Ammon's horn (tissue), 1 donor: ENCODE measurements around the gene MTMR3.
A peak's percentile ranks its signal among the peaks of the same experiment; 100 is the strongest.

Experiments used
- DNase-seq: peaks from one replicate; pipeline ENCODE4 v3.0.0-alpha.2; 2016; ENCODE audit warnings: low spot score

MTMR3 gene

DNA sequence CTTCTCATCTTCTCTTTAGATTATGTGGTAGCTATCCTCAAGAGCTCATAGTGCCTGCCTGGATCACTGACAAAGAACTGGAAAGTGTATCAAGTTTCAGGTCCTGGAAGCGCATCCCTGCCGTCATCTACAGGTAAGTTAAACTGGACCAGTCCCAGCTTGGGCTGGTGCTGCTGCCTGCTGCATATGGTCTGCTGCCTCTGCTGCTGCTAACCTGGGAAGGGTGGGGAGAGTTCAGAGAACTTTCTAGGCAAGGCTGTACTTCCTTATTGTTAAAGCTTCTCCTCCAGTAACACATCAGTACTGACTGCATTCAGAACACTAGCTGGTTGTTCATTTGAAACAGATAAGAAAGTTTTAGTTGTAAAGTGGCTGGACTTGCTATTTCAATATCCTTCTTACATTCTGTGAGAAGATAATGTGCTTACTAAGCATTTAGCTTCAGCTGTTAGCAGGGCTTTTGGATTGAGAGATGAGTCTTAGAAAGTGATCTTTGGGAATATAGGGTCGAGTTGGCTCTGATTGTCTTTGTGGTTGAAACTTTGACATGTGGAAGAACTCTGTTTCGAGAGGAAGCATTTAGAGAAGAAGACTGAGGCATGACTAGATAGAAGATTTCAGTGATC, 120.0 kb downstream of the MTMR3 start:
- no peak for DNase-seq

- no peak for DNase-seq
These were observed 121.1 kb downstream of the MTMR3 start for GRCh38 chr22:30004101-30004500.

GRCh38 chr22:30004694-30005093, 121.7 kb downstream of the MTMR3 start:
- no peak for DNase-seq

- DNase-seq, result peak; percentile 83
These were observed 122.4 kb downstream of the MTMR3 start for GRCh38 chr22:30005213-30005857.

GRCh38 chr22:30007361-30007760, 124.4 kb downstream of the MTMR3 start:
- no peak for DNase-seq

DNA sequence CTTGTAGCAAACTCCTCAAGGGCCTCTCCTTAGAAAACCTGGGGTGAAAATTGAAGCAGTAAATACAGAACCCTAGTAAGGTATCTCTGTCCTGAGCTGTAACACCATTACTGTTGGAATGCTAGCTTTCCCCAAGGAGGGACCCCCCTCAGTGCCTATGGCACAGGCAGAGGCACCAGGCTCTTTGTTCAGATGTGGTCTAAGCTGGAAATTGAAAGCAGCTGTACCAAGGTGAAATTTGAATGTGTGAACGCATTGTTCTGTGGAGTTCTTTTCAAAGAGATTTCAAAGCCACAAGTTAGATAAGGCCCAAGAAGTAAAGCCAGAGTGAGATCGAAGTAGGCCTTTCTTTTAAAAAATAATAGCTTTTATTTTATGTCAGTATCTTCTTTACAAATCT, 125.4 kb downstream of the MTMR3 start:
- DNase-seq, result no peak

DNA sequence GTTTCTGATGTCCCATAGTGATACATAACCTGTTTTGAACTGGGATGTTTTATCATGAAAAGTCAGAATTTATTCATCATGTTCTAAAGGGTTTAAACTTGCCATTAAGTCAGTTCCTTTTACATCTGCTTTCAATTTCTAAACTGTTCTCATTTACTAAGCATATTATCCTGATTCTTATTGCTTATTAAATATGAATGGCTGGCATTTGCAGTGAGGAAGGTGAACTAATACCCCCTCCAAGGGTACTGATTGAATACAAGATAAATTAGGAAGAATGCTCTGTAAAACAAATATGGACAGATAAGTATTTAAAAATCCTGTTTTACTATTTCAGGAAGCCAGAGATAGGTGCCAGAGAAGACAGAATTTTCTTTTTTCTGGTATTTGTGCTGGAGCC, 126.5 kb downstream of the MTMR3 start:
- DNase-seq, result no peak

DNA sequence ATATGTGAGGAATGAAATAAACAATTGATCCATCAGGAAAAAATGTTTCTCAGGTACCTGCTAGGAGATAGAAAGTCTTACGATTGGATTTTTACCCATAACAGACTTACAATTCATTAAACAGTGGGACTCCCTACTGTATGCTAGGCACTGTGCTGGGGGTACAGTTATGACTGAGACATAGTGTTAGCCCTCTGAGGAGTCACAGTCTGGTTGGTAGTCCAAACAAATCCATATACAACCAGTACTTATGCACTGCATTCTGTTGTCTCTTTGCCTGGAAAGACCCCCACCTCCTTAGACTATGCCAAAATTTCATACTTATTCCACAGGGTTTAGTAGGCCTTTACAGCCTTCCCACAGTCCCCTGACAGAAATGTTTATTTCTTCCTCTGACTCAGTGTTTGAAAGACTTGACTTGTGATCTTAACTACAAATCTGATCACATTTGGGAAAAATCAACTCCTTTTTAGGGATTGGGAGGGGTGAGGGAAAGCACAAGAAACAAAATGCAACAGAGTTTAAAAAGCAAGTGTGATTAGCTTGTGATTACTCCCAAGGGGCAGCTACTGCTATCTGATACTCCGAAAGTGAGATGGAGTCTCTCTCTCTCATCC, 127.9 kb downstream of the MTMR3 start:
- no peak for DNase-seq

DNA sequence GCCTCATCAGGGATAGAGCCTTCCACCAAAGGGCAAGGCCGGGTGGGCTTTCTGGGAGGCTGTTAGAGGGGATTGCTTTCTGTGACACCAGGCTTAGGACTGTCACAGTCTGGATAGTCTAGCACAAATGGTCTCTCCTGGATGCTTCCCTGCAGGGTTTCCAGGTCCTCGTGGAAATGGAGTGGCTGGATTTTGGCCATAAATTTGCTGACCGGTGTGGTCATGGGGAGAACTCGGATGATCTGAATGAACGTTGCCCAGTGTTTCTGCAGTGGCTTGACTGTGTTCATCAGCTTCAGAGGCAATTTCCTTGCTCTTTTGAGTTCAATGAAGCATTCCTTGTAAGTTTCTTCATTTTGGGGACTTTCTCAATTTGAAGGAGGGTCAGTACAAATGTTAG, 130.2 kb downstream of the MTMR3 start:
- DNase-seq, result no peak

DNA sequence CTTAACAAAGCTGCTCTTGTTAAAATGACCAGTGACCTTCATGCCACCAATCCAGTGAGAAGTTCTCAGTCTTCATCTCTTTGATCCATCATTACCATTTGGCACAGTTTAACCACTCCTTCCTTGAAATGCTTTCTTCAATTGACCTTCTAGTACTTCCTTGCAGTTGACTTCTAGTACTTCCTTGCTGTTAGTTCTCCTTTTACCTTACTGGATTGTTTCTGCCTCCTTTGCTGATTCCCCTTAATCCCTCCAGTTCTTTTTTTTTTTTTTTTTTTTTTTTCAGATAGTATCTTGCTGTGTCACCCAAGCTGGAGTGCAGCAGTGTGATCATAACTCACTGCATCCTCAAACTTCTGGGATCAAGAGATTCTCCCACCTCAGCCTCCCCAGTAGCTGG, 131.3 kb downstream of the MTMR3 start:
- no peak for DNase-seq

DNA sequence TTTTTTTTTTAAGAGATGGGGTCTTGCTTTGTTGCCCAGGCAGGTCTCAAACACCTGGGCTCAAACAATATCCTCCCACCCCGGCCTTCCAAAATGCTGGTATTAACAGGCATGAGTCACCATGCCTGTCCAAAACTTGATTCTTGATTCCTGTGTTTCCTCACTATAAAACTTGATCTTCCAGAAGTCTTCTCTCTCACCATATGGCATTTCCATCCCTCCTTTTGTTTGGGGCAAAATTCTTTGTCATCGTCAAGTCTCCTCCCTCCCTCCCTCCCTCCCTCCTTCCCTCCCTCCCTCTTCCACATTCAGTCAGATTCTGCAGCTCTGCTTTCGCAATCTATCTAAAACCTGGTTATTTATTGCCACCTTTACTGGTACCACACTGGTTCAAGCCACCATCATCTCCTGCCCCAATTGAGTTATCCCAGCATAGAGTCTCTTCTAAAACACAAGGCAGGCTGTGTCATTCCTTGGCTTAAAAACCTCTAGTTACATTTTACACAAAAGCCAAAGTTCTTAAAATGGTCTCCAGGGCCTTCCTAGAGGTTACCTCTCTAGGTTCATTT, 132.3 kb downstream of the MTMR3 start:
- no peak for DNase-seq

DNA sequence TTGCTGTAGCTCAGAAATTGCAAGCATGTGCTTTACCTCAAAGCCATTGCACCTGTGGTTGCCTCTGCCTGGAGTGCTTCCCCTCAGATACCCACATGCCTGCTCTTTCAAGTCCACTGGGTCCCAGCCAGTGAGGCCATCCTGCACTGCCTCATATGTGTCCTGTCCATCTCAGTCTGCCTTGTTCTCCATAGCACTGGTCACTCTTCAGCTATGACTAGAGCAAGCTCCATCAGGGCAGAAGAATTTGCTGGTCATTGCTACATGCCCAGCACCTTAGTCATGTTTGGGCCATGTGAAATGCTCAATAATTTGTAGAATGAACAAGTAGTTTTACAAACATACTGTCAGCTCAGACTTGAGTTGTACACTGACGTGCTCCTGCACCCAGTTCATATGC, 132.9 kb downstream of the MTMR3 start:
- DNase-seq, result no peak

DNA sequence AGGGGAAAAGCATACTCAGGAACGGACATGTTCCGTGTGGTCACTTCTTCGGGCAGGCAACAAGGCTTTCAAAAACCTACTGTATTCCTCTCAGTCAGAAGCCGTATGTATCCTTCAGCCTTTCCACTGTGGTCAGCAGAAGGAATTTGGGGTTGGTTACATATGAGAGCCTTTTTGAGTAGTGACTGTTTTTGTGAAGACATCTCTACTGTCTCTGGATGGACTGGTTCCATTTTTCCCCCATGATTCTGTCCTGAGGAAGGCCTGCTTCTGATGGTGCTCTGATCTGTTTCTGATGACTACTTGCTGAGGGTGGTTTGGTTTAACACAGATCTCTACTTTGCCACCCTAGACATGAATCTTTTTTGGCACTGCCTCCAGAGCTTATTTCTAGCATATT, 133.6 kb downstream of the MTMR3 start:
- DNase-seq, result no peak

- DNase-seq, result no peak
These were observed 134.6 kb downstream of the MTMR3 start for GRCh38 chr22:30017375-30018223.

DNA sequence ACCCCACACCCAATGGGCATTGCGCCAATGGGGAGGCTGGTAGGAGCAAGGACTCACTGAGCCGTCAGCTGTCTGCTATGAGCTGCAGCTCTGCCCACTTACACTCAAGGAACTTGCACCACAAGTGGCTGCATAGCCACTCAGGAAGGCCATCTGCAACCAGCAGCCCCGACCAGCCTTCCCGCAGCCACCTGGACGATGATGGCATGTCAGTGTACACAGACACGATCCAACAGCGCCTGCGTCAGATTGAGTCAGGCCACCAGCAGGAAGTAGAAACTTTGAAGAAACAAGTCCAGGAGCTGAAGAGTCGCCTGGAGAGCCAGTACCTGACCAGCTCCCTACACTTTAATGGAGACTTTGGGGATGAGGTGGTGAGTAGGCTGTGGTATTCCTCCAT, 137.5 kb downstream of the MTMR3 start:
- no peak for DNase-seq

GRCh38 chr22:30021338-30021737, 138.4 kb downstream of the MTMR3 start:
- DNase-seq, result no peak

DNA sequence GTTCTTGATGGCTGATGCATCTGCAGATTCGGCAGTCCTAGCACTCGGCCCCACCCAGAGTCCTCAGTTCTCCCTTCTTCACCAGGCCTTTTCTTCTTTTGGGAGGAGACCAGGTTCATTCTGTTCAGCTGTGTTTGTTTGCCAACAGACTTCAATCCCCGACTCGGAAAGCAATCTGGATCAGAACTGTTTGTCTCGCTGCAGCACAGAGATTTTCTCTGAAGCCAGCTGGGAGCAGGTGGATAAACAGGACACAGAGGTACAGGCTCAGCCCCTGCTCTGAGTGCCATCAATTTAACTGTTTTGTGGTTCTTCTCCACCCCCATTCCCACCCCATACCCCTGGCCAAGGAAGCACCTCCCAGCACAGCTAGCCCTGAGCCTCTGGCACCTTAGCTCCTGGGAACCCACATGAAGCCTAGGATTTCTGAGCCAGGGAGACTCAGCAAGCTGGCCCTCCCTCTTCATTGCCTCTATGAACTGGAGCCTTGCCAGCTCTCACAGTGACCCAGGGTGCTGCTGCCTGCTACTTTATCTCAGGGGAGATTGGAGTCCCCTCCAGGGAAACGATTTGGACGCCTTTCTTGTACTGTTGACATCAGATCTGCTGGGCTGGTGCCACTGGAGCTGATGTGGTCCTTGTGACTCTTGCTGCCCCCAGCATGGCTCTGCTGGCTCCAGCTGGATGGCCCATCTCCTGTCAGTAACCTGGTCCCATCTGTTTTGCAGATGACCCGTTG, 139.1 kb downstream of the MTMR3 start:
- no peak for DNase-seq

DNA sequence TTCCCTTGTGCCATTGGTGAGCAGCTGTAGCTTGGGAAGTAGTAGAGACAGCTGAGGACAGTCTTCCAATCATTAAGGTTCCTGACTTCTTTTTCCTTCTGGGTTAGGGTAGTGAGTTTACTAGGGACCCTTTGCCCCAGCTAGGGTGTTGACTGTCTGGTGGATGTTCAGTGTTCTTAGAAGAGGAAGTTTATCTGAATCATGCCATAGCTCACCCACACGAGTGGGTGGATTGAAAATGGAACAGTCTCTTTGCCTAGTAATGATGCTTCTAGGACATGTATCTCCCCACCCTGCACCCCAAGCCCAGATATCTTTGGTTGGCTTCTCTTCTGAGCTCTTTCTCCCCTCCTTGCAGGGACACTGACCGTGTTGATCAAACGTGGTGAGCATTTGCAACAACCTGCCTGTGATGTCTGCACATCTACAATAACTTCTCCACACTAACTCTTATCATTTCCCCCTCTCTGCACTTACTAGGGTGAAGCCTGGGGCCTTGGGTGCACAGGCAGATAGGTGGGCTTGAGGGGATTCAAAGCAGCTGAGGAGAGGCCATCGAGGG, 140.2 kb downstream of the MTMR3 start:
- peak; percentile 45 for DNase-seq

DNA sequence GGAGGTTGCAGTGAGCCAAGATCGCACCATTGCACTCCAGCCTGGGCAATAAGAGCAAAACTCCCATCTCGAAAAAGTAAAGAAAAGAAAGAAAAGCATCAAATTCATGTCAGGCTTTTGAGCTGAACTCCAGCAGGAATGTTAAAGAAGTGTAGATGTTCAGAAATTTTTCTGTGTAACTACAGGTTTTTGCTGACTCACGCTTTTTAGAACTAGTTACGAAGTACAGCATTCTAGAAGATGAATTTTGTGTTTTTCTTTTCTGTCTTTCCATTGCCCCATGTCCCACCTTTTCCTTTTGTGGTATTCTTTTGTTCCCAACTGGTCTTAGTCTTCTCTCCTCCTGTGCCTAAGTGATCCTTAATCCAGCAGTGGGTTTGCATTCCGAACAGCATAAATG, 141.3 kb downstream of the MTMR3 start:
- DNase-seq, result no peak

DNA sequence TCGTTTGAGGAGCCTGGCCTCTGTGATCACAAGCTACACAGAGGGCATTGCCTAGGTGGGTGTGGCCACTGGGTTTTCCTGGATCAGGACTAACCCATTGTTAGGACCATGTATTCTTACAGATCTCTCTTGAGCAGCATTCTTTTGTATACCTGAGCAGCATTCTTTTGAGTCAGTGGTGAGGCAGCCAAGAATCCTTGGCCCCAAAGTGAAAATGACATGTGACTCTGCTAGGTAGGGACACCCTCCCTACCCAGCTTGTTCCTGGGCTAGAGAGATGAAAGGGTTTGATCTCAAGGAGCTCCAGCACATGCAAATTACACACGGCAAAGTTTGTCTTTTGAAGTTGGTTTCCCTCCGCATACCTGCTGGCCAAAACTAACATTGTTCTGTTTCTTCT, 142.2 kb downstream of the MTMR3 start:
- no peak for DNase-seq

DNA sequence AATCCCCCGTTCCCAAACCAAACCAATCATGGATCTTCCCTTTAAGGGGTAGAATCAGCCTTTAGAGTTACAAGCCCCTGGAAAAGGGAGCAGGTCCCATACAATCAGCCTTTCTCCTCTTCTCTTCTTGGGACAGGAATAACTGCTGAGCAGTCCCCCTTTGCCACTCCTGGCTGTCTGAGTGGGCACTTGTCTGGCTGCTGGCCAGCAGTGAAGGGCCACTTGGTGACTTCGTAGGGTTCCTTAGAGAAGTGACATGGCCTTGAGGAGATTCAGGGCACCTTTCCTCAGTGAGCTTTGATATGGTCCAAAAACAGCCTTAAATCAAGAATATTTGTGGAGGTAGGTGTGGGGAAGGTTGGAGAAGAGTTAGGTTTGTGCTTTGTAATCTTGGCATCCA, 143.8 kb downstream of the MTMR3 start:
- DNase-seq, result no peak
